HUES64 (cell line): ENCODE data around the gene B9D1.

ENCODE experiments used
- H3K27ac ChIP-seq: 2 replicates; pipeline ENCODE4 v1.7.0; 2013; ENCODE audit warnings: low read depth, low read length, inconsistent platforms
- H3K27me3 ChIP-seq: 2 replicates; pipeline ENCODE4 v1.6.1; 2013; ENCODE audit warnings: mild to moderate bottlenecking, low read length; ENCODE audit not compliant: insufficient read depth
- H3K36me3 ChIP-seq: 2 replicates; pipeline ENCODE4 v1.6.1; 2013; ENCODE audit warnings: mild to moderate bottlenecking, low read length; ENCODE audit not compliant: insufficient read depth
- H3K4me1 ChIP-seq: 2 replicates; pipeline ENCODE4 v1.6.1; 2013; ENCODE audit warnings: mild to moderate bottlenecking, low read length, moderate library complexity; ENCODE audit not compliant: insufficient read depth
- H3K4me3 ChIP-seq: 2 replicates; pipeline ENCODE4 v1.5.1; 2013; ENCODE audit warnings: mild to moderate bottlenecking, low read length, moderate library complexity
- H3K9ac ChIP-seq: 2 replicates; pipeline ENCODE4 v1.6.1; 2013; ENCODE audit warnings: mild to moderate bottlenecking, low read depth, low read length
- H3K9me3 ChIP-seq: 2 replicates; pipeline ENCODE4 v1.6.1; 2013; ENCODE audit warnings: low read depth, low read length; ENCODE audit not compliant: insufficient read depth
- WGBS: fragments of 150-250, 120-280 bp; methylation state at CpG from one replicate; pipeline ENCODE4 v1.1.7; 2013; ENCODE audit warnings: missing lambda C conversion rate; 5-methylcytosine and 5-hydroxymethylcytosine counted together

B9D1 gene

DNA sequence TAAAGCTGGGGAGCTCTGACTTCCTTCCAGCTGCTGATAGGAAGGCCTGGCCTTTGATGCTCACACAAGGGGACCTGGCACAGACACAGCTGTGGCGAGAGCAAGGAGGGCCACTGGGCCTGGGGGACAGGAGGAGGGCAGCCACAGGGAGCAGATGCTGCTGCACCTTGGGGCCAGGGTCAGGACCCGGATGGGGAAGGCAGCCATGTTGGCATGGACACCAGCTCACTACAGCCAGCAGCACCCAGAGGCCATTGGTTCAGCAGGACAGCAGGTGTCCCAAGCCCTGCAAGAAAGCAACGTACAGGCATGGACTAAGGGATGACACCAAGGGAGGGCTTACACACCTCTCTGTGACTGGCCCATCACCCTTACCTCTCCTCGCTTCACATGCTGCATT, 40.5 kb upstream of the B9D1 start:
- Histone ChIP-seq H3K4me1 (peaks cover 6% of the 10 kb centered on the region), H3K27me3 (no peaks in the 10 kb centered on the region), H3K27ac (no peak overlapping the region), H3K36me3 (no peaks in the 10 kb centered on the region), H3K4me3 (no peak overlapping the region), H3K9me3 (no peaks in the 10 kb centered on the region), H3K9ac (no peak overlapping the region)
- 90% methylated on average over 4 of the region's 4 CpGs for WGBS

DNA sequence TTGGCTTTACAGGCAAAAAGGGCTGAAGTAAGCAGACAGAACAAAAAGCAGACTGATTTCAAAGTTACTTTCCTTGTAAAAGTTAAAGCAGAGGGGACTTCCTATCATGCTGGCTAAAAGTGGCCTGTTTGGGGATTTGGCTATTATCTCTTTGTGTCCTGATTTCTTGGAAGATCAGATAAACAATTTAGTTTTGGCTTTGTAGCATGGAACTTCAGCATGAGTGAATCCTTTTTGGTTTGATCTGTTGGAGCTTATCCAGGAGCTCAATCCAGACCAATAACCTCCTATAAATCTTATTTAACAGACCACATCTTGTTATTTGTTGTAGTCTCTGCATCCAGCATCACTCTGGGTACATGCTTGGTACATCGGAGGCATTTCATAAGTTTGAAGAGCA, 39.6 kb upstream of the B9D1 start:
- Histone ChIP-seq H3K27me3 (no peaks in the 10 kb centered on the region), H3K27ac (no peak overlapping the region), H3K36me3 (no peaks in the 10 kb centered on the region), H3K9me3 (no peaks in the 10 kb centered on the region), H3K9ac (no peak overlapping the region), H3K4me1 (peaks cover 11% of the 10 kb centered on the region), H3K4me3 (no peak overlapping the region)
- WGBS, result 98% methylated on average over 1 of the region's 1 CpG

DNA sequence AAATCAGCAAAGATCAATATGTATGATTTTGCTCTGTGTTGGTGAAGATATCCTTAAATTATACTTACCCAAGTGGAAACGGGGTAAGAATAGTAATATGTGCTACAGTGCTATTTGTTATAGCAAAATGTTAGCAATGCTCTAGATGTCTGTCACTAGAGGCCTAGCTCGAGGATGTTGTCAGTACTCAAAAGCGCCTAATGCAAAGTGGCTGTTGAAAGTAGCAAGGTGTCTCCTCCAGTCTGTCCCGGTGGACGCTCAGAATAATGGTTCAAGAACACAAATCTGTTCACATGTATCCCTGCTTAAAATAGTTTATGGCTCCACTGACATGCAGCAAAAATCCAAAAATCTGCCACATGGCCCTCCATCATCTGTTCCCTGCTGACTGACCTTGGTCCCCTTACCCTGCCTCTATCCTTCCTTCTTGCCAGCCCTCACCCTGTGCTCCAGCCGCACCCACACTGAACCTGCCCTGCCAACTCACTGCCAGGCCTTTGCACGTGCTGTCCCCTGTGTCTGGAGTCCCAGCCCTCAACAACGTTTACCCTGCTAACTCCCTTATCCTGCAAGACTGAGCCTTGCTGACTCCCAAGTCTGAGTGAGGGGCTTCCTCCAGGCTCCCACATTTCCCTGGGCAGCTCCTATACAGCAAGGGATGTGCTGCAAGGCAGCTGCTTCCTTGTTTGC, 38.9 kb upstream of the B9D1 start:
- no peaks in the 10 kb centered on the region for H3K9me3 ChIP-seq
- 92% methylated on average over 8 of the region's 8 CpGs for WGBS
- H3K9ac ChIP-seq, result no peak overlapping the region
- H3K27ac ChIP-seq, result no peak overlapping the region
- no peaks in the 10 kb centered on the region for H3K36me3 ChIP-seq
- H3K27me3 ChIP-seq, result no peaks in the 10 kb centered on the region
- H3K4me1 ChIP-seq, result peaks cover 11% of the 10 kb centered on the region
- no peak overlapping the region for H3K4me3 ChIP-seq

GRCh38 chr17:19399750-19400450, 37.4 kb upstream of the B9D1 start:
- Histone ChIP-seq H3K27ac (no peak overlapping the region), H3K9me3 (no peaks in the 10 kb centered on the region), H3K36me3 (no peaks in the 10 kb centered on the region), H3K9ac (no peak overlapping the region), H3K4me3 (no peak overlapping the region), H3K27me3 (no peaks in the 10 kb centered on the region), H3K4me1 (peaks cover 11% of the 10 kb centered on the region)
- WGBS, result 95% methylated on average over 3 of the region's 3 CpGs

DNA sequence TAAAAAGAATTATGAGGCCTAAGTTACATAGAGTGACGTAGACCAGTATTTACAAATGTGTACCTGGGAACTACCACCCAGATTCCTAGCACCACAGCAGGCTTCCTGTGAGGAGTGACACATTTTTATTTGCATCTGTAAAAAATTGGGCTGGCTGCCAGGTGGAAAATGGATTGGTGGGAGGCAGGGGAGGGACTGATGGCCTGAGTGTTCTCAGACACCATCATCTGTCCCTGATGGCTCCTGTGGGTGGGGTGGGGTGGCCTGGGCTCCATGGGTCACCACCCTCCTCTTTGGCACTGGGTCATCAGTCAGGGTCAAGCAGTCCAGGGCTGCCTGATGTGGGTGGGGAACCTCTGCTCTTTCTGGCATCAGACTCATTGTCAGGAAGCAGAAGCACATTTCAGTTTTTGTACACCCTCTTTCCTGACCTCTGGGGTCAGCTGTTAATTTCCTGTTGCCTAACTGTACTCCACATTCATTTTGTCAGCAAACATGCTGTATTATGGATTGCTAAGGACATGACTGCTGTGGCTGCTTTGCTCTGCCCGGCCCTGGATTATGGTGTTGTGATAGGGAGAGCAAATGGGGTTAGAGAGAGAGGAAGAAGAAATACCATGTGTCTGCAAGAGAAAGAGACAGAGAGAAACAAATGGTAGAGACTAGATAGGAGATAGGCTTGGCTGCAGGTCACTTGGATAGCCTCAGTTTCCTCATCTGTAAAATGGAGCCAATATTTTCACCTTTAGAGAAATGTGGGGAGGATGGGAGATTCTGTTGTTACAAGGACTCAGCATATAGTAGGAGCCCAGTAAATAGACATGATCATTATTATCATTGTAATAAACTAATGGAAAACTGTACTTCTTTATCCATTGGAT, 36.0 kb upstream of the B9D1 start:
- no peaks in the 10 kb centered on the region for H3K9me3 ChIP-seq
- H3K27ac ChIP-seq, result no peak overlapping the region
- H3K36me3 ChIP-seq, result no peaks in the 10 kb centered on the region
- H3K4me3 ChIP-seq, result no peak overlapping the region
- peaks cover 11% of the 10 kb centered on the region for H3K4me1 ChIP-seq
- H3K9ac ChIP-seq, result no peak overlapping the region
- no peaks in the 10 kb centered on the region for H3K27me3 ChIP-seq
- WGBS, result 90% methylated on average over 2 of the region's 2 CpGs

DNA sequence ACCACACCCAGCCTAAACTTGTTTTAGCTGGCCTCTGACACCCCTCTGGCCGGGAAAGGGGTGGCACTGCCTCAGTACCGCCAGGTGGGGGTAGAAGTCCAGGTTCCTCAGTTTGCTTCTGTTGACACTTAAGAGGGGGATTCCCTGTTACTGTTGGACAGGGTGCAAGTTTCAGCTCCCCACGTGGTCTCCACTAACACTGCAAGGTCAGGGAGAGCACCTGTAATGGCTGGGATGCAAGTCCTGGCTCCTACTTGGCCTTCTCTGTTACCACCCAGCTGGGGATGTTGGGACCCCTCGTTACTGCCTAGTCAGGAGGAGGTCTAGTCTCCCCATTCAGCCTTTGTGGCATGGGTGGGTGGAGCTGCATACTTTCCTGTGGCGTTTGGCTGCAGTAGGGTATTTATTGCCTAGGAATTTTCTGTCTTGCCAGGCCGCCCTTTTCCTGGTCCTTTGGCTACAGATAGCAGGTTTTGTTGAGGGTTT, 35.1 kb upstream of the B9D1 start:
- no peaks in the 10 kb centered on the region for H3K27me3 ChIP-seq
- peaks cover 11% of the 10 kb centered on the region for H3K4me1 ChIP-seq
- no peak overlapping the region for H3K27ac ChIP-seq
- no peaks in the 10 kb centered on the region for H3K9me3 ChIP-seq
- no peak overlapping the region for H3K4me3 ChIP-seq
- no peak overlapping the region for H3K9ac ChIP-seq
- no peaks in the 10 kb centered on the region for H3K36me3 ChIP-seq
- 67% methylated on average over 6 of the region's 6 CpGs for WGBS

DNA sequence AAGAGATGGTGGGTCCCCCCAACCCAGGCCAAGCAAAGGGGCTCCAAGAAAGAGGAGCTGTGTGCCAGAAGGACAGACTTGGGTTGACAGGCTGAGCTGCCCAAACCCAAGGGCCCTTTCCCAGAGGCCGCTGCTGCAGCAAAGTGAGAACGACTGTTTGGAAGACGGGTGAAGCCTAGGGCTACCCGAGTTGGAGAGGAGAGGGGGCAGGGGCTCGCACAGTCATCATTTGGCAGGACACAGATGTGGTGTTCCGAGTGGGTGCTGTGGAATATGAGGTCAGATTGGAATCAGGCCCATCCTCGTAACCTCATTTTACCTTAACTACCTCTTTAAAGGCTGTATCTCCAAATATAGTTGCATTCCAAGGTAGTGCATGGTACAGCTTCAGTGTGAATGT, 29.8 kb upstream of the B9D1 start:
- peaks cover 13% of the 10 kb centered on the region for H3K4me1 ChIP-seq
- H3K36me3 ChIP-seq, result no peaks in the 10 kb centered on the region
- no peaks in the 10 kb centered on the region for H3K27me3 ChIP-seq
- H3K27ac ChIP-seq, result no peak overlapping the region
- no peak overlapping the region for H3K4me3 ChIP-seq
- no peak overlapping the region for H3K9ac ChIP-seq
- no peaks in the 10 kb centered on the region for H3K9me3 ChIP-seq
- 83% methylated on average over 6 of the region's 7 CpGs for WGBS

DNA sequence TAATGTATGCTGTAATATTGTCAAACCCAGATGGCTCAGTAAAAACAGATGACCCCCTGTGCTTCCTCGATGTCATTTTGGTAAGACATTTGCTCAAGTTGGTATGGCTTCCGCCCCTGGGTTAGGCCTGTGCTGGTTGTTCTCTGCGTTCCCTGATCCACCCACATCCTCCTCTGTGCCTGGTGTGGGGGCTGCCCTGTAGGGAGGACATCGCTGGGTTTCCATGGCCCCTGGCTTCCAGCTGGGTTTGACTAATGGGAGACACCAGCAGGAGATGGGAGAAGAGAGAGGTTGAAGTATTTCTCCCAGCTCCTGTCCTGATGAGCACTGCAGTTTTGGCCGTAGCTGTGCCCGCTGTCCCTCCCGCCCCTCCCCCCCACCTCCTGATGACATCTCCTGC, 28.9 kb upstream of the B9D1 start:
- H3K27ac ChIP-seq, result no peak overlapping the region
- no peaks in the 10 kb centered on the region for H3K9me3 ChIP-seq
- H3K36me3 ChIP-seq, result no peaks in the 10 kb centered on the region
- H3K27me3 ChIP-seq, result no peaks in the 10 kb centered on the region
- WGBS, result 73% methylated on average over 7 of the region's 7 CpGs
- no peak overlapping the region for H3K9ac ChIP-seq
- no peak overlapping the region for H3K4me3 ChIP-seq
- peaks cover 17% of the 10 kb centered on the region for H3K4me1 ChIP-seq

DNA sequence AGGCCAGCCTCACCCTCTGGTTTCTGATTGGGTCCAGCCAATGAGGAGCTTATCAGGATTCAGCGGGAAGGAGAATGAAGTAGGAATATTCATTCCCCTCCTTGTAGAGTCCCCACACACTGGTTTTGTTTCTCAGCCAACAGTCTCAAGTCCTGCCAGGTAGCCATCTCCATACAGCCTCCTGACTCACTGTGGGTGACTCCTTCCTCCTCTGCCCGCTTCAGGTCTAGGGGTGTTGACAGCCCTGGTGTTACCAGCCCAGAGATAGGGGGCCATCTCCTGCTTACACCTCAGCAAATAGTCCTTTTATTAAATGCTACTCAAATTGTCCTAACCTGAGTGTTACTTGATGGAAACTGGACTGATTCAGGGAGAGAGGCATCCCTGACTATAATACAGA, 28.4 kb upstream of the B9D1 start:
- Histone ChIP-seq H3K27ac (no peak overlapping the region), H3K36me3 (no peaks in the 10 kb centered on the region), H3K4me1 (peaks cover 19% of the 10 kb centered on the region), H3K9me3 (no peaks in the 10 kb centered on the region), H3K9ac (no peak overlapping the region), H3K4me3 (no peak overlapping the region), H3K27me3 (no peaks in the 10 kb centered on the region)
- WGBS, result 80% methylated on average over 2 of the region's 2 CpGs

DNA sequence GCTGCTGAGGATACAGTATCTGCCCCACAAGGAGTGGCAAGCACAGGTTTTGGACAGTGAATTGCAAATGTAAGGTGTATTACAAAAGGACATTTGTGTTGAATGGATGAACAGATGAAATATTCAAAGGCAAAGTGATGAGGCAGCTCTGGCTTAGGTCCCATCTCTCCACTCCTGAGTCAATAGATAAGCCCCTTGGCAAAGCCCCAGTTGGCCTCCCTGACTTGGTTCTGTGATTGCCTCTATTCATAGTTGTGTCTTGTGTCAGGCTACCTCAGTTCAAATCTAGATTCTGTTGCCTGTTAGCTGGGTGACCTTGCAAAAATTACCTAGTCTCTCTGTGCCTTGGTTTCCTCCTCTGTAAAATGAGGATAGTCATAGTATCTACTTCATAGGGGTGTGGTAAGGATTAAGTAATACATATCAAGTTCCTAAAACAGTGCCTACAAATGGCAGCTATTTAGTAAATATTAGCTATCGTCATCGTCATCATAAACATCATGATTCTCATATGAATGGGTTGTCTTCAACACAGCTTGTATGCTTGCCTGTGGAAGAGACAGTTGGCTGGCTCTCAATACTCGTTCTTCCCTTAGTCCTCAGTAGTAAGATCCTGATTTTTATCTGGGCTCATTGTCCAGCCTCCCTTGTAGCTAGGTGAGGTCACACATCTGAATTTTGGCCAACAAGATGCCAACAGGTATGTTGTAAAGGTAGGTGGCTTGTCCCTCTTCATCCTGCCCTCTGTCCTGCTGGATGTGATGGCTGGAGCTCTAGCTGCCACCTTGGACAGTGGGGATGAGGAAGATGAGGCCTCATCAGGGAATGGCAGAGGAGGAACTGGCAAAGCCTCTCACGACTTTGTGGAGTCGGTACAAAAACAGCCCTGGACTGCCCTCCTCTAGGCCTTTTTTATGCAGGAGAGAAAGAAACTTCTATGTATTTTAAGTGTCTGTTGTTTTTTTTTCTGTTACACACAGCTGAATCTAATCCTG, 26.6 kb upstream of the B9D1 start:
- Histone ChIP-seq H3K4me1 (peaks cover 19% of the 10 kb centered on the region), H3K27me3 (no peaks in the 10 kb centered on the region)
- 93% methylated on average over 5 of the region's 5 CpGs for WGBS

More for the DNA sequence above, 26.6 kb upstream of the B9D1 start:
- Histone ChIP-seq H3K9ac (no peak overlapping the region), H3K36me3 (peaks cover 16% of the 10 kb centered on the region), H3K4me3 (no peak overlapping the region), H3K9me3 (no peaks in the 10 kb centered on the region), H3K27ac (no peak overlapping the region)
